HG02884 (cell line): ENCODE results near the gene LRRC75B.

ENCODE experiments used
- ATAC-seq: cut with Tn5 transposase; IDR thresholded peaks from one replicate; pipeline ENCODE4 v1.9.1; 2021; ENCODE audit warnings: mild to moderate bottlenecking, moderate library complexity; ENCODE audit not compliant: unreplicated experiment

Gene LRRC75B

GRCh38 chr22:24587948-24588347 is 4.9 kb downstream of the LRRC75B start:
- no peak for ATAC-seq

- ATAC-seq, result no peak
Measured at GRCh38 chr22:24587251-24587650, 5.6 kb downstream of the LRRC75B start.

GRCh38 chr22:24585927-24586546 is 6.8 kb downstream of the LRRC75B start:
- no peak for ATAC-seq

GRCh38 chr22:24585461-24585860 is 7.4 kb downstream of the LRRC75B start:
- ATAC-seq, result no peak

- ATAC-seq, result no peak
Measured at GRCh38 chr22:24584871-24585411, 7.9 kb downstream of the LRRC75B start.

- no peak for ATAC-seq
Measured at GRCh38 chr22:24584166-24584790, 8.6 kb downstream of the LRRC75B start.

GRCh38 chr22:24583221-24584165 is 9.4 kb downstream of the LRRC75B start:
- no peak for ATAC-seq

DNA sequence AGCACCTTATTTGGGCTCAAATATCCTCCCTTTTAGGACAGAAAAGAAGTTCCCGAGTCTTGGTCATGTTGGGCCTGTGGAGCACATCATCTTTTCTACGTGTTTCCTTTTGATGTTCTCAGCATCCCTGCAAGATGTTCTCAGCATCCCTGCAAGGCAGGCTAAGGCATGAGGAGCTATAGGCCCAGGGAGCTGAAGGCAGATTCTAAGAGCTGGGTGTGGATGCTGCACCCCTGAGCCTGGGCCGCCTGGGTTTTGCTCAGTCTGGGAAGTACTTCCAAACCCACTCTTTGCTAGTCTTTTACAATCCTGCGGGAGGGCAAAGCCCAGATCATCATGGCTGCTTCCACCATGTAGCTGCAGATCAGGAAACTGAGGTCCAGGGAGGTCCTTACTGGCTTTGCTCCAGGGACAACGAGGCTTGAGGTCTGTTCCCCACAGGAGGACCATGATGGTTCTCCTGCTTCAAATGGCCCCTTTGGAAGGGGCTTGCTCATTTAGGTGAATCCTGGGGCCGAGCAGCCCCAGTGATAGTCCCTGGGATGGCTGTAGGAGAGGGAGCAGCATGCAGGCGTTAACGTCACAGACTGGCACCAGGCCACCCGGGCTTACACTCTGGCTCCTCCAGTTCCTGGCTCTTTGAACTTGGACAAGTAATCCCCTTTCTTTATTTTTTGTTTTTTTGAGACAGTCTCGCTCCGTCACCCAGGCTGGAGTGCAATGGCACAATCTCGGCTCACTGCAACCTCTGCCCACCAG is 10.6 kb downstream of the LRRC75B start:
- no peak for ATAC-seq

- ATAC-seq, result no peak
Measured at GRCh38 chr22:24580276-24580675, 12.6 kb downstream of the LRRC75B start.

GRCh38 chr22:24579258-24579601 is 13.6 kb downstream of the LRRC75B start:
- no peak for ATAC-seq

GRCh38 chr22:24578355-24579257 is 14.3 kb downstream of the LRRC75B start:
- no peak for ATAC-seq

DNA sequence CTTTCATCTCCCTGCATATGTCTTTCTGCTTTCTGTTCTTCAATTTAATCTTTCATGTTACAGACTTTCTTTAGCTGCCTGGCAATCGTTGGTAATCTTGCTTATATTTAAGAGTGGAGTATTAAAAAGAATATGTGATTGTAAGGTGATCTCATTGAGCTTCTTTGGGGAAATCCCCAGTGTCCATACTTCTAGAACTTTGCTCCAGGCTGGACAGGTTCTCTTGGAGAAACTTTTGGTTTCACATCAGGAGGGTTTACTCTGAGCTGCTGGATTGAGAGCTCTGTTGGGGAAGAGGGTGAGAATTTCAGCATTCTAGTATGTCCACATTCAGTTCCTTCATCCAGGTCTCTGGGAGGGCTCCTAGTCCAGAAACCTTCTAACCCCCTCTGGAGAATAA is 16.1 kb downstream of the LRRC75B start:
- ATAC-seq, result no peak

DNA sequence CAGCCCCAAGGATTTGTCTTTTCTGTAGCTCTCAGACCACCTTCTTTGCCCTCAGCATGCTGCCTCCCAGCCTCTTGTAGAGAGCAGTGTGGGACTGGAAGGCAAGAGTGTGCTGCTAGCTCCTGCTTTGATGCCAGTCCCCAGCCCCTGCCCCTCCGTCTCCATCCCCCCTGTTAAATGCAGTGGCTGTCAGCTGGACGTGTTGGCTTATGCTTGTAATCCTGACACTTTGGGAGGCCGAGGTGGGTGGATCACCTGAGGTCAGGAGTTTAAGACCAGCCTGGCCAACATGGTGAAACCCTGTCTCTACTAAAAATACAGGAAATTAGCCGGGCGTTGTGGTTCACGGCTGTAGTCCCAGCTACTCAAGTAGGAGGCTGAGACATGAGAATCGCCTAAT is 21.6 kb downstream of the LRRC75B start:
- no peak for ATAC-seq

DNA sequence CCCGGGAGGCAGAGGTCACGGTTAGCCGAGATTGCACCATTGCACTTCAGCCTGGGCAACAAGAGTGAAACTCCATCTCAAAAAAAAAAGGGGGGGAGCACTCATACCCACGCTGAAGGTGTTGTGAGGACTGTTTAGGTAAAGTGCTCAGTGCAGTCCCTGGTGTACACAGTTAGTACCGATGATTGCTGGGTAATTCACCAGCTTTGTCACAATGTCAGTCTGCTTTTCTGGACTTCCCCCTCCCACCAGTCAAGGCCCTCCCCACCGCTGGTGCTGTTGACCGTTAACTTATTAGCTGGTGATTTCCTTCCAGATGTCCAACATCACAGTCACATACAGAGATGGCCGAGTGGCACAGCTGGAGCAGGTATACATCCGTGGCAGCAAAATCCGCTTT is 25.2 kb downstream of the LRRC75B start:
- ATAC-seq, result no peak

- no peak for ATAC-seq
Measured at GRCh38 chr22:24566899-24567511, 25.9 kb downstream of the LRRC75B start.

DNA sequence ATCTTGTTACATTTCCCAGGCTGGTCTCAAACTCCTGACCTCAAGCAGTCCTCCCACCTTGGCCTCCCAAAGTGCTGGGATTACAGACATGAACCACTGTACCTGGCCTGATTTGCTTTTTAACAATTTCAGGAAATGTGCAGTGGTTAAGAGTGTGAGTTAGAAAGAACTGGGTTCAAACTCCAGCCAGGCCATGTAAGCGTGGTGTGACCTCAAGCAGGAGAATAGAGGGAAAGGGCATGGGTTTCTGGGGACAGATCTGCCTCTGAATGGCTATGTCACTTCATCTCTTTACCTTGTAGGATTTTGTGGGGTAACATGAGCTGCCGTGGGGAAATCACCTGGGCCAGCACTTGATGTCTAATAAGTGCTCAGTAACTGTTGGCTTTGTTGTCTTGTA is 27.8 kb downstream of the LRRC75B start:
- ATAC-seq, result no peak

GRCh38 chr22:24564376-24565058 is 28.4 kb downstream of the LRRC75B start:
- no peak for ATAC-seq

DNA sequence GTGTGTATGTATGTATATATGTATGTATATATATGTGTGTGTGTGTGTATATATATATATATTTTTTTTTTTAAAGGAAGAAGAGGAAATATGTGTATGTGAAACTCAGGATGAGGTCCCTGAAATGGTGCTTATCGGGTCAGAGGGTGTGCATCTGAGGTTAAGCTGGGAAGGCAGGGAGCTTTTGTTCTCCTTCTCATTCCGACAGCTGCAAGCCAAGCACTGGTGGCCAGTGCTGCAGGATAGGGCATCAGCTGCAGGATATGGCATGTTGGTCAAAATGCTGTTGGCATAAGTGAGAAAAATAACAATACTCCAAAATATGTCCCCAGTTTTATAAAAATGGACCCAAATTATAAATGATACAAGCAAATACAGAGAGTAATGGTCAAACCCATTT is 29.6 kb downstream of the LRRC75B start:
- ATAC-seq, result no peak

- no peak for ATAC-seq
Measured at GRCh38 chr22:24559471-24559870, 33.4 kb downstream of the LRRC75B start.
